Osteocyte (in vitro differentiated cells): ENCODE measurements around the gene RXFP1. TPM values are rescaled to one million over a fixed set of nuclear protein-coding genes. Genes with fewer than 3 reads are reported as not detected.

Experiments used
- DNase-seq: peaks from one replicate; pipeline ENCODE4 v3.0.0; 2021; ENCODE audit warnings: mixed read lengths; ENCODE audit not compliant: unreplicated experiment; ENCODE audit errors: extremely low spot score
- H3K27ac Mint-ChIP-seq: one replicate; pipeline ENCODE4 v1.8.0; 2021; ENCODE audit warnings: mild to moderate bottlenecking, mixed read lengths; ENCODE audit not compliant: unreplicated experiment
- H3K27me3 Mint-ChIP-seq: one replicate; pipeline ENCODE4 v1.8.0; 2021; ENCODE audit warnings: mixed read lengths; ENCODE audit not compliant: unreplicated experiment
- H3K36me3 Mint-ChIP-seq: one replicate; pipeline ENCODE4 v1.8.0; 2021; ENCODE audit warnings: mixed read lengths; ENCODE audit not compliant: unreplicated experiment
- H3K4me1 Mint-ChIP-seq: one replicate; pipeline ENCODE4 v1.8.0; 2021; ENCODE audit warnings: mixed read lengths; ENCODE audit not compliant: unreplicated experiment
- H3K4me3 Mint-ChIP-seq: one replicate; pipeline ENCODE4 v1.8.0; 2021; ENCODE audit warnings: mild to moderate bottlenecking, moderate library complexity, mixed read lengths; ENCODE audit not compliant: unreplicated experiment
- H3K9me3 Mint-ChIP-seq: one replicate; pipeline ENCODE4 v1.8.0; 2021; ENCODE audit warnings: mixed read lengths; ENCODE audit not compliant: unreplicated experiment
- CTCF ChIP-seq: fragments of 200-600 bp; sonication (generic); IDR thresholded peaks from 2 replicates; pipeline ENCODE4 v1.5.0; 2021; ENCODE audit warnings: antibody characterized with exemption, mild to moderate bottlenecking, moderate library complexity
- total RNA-seq: library from RNA; stranded (reverse); gene quantifications from 2 replicates; pipeline ENCODE4 v1.2.1, GENCODE V29; 2021

Gene RXFP1
- total RNA-seq, 1 donor from 2014 or later, result not detected

DNA sequence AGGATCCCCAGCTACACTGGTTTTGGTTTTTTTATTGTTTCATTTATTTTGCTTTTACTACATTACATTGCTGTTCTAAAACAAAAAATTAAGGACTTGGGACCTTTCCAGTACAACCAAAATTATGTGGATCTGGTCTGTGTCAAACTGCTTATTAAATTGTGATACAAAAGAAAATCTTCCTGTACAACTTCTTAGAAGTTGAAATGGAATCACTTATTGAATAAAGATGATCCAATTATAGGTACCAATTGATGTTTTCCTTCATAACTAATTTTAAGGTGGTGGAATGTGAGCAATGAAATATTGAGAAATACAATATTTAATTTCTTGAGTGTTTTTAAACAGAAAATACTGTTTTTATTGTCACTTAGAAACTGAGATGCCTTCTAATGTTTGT lies 82.7 kb downstream of the RXFP1 start:
- Mint-ChIP-seq H3K4me3 (no peak overlapping the region), H3K4me1 (no peaks in the 10 kb centered on the region), H3K9me3 (peaks cover 4% of the 10 kb centered on the region), H3K27me3 (peaks cover 22% of the 10 kb centered on the region), H3K27ac (no peak overlapping the region), H3K36me3 (no peaks in the 10 kb centered on the region)
- TF ChIP-seq CTCF, result no peak
- DNase-seq, result no peak

GRCh38 chr4:158605393-158605792 lies 83.7 kb downstream of the RXFP1 start:
- H3K4me3 Mint-ChIP-seq, result no peak overlapping the region
- no peaks in the 10 kb centered on the region for H3K4me1 Mint-ChIP-seq
- DNase-seq, result no peak
- H3K27me3 Mint-ChIP-seq, result peaks cover 19% of the 10 kb centered on the region
- TF ChIP-seq CTCF, result no peak
- no peaks in the 10 kb centered on the region for H3K36me3 Mint-ChIP-seq
- peaks cover 4% of the 10 kb centered on the region for H3K9me3 Mint-ChIP-seq
- no peak overlapping the region for H3K27ac Mint-ChIP-seq

GRCh38 chr4:158606969-158607368 lies 85.3 kb downstream of the RXFP1 start:
- H3K9me3 Mint-ChIP-seq, result peaks cover 4% of the 10 kb centered on the region
- H3K27ac Mint-ChIP-seq, result no peak overlapping the region
- no peak for DNase-seq
- peaks cover 6% of the 10 kb centered on the region for H3K4me1 Mint-ChIP-seq
- H3K27me3 Mint-ChIP-seq, result peaks cover 11% of the 10 kb centered on the region
- no peak overlapping the region for H3K4me3 Mint-ChIP-seq
- no peaks in the 10 kb centered on the region for H3K36me3 Mint-ChIP-seq
- no peak for TF ChIP-seq CTCF

DNA sequence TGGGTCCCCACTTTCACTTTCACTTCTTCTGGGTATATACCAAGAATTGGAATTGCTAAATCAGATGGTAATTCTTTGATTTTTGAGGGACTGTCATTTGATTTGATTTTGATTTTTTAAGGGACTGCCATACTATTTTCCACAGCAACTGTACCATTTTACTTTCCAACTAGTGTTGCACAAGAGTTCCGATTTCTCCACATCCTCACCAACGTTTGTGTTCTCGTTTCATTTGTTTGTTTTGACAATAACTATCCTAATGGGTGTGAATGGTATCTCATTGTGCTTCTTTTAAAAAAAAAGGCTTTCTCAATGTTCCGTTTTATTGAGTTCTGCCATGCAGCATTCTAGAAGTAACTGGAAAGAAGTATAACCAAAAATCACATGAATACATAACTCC lies 87.4 kb downstream of the RXFP1 start:
- H3K27ac Mint-ChIP-seq, result no peak overlapping the region
- peaks cover 6% of the 10 kb centered on the region for H3K4me1 Mint-ChIP-seq
- no peak overlapping the region for H3K4me3 Mint-ChIP-seq
- peaks cover 6% of the 10 kb centered on the region for H3K9me3 Mint-ChIP-seq
- no peak for TF ChIP-seq CTCF
- peaks cover 11% of the 10 kb centered on the region for H3K27me3 Mint-ChIP-seq
- H3K36me3 Mint-ChIP-seq, result no peaks in the 10 kb centered on the region
- no peak for DNase-seq

GRCh38 chr4:158610790-158611189 lies 89.1 kb downstream of the RXFP1 start:
- Mint-ChIP-seq H3K27me3 (peaks cover 10% of the 10 kb centered on the region), H3K9me3 (peaks cover 16% of the 10 kb centered on the region), H3K4me1 (peaks cover 6% of the 10 kb centered on the region), H3K27ac (no peak overlapping the region), H3K4me3 (no peak overlapping the region), H3K36me3 (no peaks in the 10 kb centered on the region)
- DNase-seq, result no peak
- no peak for TF ChIP-seq CTCF
